ENCODE measurements around the gene HOXD11.

The HOXD11 gene

GRCh38 chr2:176093145-176093897, 13.8 kb upstream of the HOXD11 start:
- TF ChIP-seq TCF12 (IDR thresholded peaks at IDR 0.05; ENCODE audit: low read depth) (no peak), EGR1 (IDR thresholded peaks at IDR 0.05) (no peak), CREB1 (IDR thresholded peaks at IDR 0.05; ENCODE audit: low read depth) (no peak), RAD21 (IDR thresholded peaks at IDR 0.05; ENCODE audit: low read depth) (no peak), MAX (IDR thresholded peaks at IDR 0.05) (peak; percentile 99), ZBTB7A (IDR thresholded peaks at IDR 0.05; ENCODE audit: low read depth) (no peak), YY1 (IDR thresholded peaks at IDR 0.05; ENCODE audit: low read depth) (no peak), FOXM1 (IDR thresholded peaks at IDR 0.05; ENCODE audit: borderline replicate concordance, low read depth) (no peak), CEBPB (IDR thresholded peaks at IDR 0.05) (no peak), USF1 (IDR thresholded peaks at IDR 0.05) (peak; percentile 37; the same call in 1 of the 2 replicates)

GRCh38 chr2:176093898-176094249, 13.2 kb upstream of the HOXD11 start:
- TF ChIP-seq REST (IDR thresholded peaks at IDR 0.05; ENCODE audit: low read depth), result no peak
- no peak for TF ChIP-seq EGR1 (IDR thresholded peaks at IDR 0.05)
- no peak for TF ChIP-seq TEAD4 (IDR thresholded peaks at IDR 0.05)
- TF ChIP-seq USF1 (IDR thresholded peaks at IDR 0.05), result no peak
- no peak for TF ChIP-seq YY1 (IDR thresholded peaks at IDR 0.05; ENCODE audit: low read depth)
- no peak for TF ChIP-seq TAF1 (IDR thresholded peaks at IDR 0.05; ENCODE audit: low read depth)
- TF ChIP-seq ZBTB7A (IDR thresholded peaks at IDR 0.05; ENCODE audit: low read depth), result no peak
- TF ChIP-seq TCF12 (IDR thresholded peaks at IDR 0.05; ENCODE audit: low read depth), result no peak
- no peak for TF ChIP-seq MAX (IDR thresholded peaks at IDR 0.05)
- TF ChIP-seq EP300 (IDR thresholded peaks at IDR 0.05; ENCODE audit: borderline replicate concordance), result no peak
- no peak for TF ChIP-seq NFIC (IDR thresholded peaks at IDR 0.05)
- TF ChIP-seq CREB1 (IDR thresholded peaks at IDR 0.05; ENCODE audit: low read depth), result no peak
- TF ChIP-seq RAD21 (IDR thresholded peaks at IDR 0.05; ENCODE audit: low read depth), result no peak
- TF ChIP-seq CEBPB (IDR thresholded peaks at IDR 0.05), result no peak
- no peak for TF ChIP-seq FOXM1 (IDR thresholded peaks at IDR 0.05; ENCODE audit: borderline replicate concordance, low read depth)

- no peak for TF ChIP-seq MAX (IDR thresholded peaks at IDR 0.05)
Observed at GRCh38 chr2:176094349-176094748, 12.7 kb upstream of the HOXD11 start.

- TF ChIP-seq RAD21 (IDR thresholded peaks at IDR 0.05; ENCODE audit: low read depth), result no peak
- no peak for TF ChIP-seq CREB1 (IDR thresholded peaks at IDR 0.05; ENCODE audit: low read depth)
- no peak for TF ChIP-seq MAX (IDR thresholded peaks at IDR 0.05)
- no peak for TF ChIP-seq TCF12 (IDR thresholded peaks at IDR 0.05; ENCODE audit: low read depth)
- no peak for TF ChIP-seq CEBPB (IDR thresholded peaks at IDR 0.05)
- no peak for TF ChIP-seq EGR1 (IDR thresholded peaks at IDR 0.05)
- TF ChIP-seq FOXM1 (IDR thresholded peaks at IDR 0.05; ENCODE audit: borderline replicate concordance, low read depth), result no peak
- TF ChIP-seq REST (IDR thresholded peaks at IDR 0.05; ENCODE audit: low read depth), result no peak
- TF ChIP-seq YY1 (IDR thresholded peaks at IDR 0.05; ENCODE audit: low read depth), result no peak
- TF ChIP-seq TEAD4 (IDR thresholded peaks at IDR 0.05), result no peak
Observed at GRCh38 chr2:176095421-176095820, 11.7 kb upstream of the HOXD11 start.

- TF ChIP-seq EGR1 (IDR thresholded peaks at IDR 0.05), result no peak
Observed at GRCh38 chr2:176096243-176096985, 10.7 kb upstream of the HOXD11 start.

Data from Ishikawa (cell line).